SK-N-MC (cell line): ENCODE measurements around the gene SVOPL.

ENCODE experiments used
- EZH2 ChIP-seq: fragments of 200-600 bp; sonication (generic); IDR thresholded peaks from one replicate; pipeline ENCODE4 v1.6.1; 2017; ENCODE audit warnings: antibody characterized with exemption
- FOXP2 ChIP-seq: optimal IDR thresholded peaks from 2 replicates; pipeline ENCODE3; 2011; ENCODE audit warnings: mild to moderate bottlenecking, moderate library complexity; ENCODE audit not compliant: insufficient read depth; ENCODE audit errors: extremely low read length, control extremely low read depth

- TF ChIP-seq FOXP2: no peak
- no peak for TF ChIP-seq EZH2
Measured at GRCh38 chr7:138610671-138611170, 90.4 kb downstream of the SVOPL start.
